Lung (tissue), 12 donors: ENCODE results near the gene KRT4. TPM values are rescaled to one million over a fixed set of nuclear protein-coding genes. Genes with fewer than 3 reads are reported as not detected.
"Not testable (repeated sequence)": the region's sequence is repeated elsewhere in the genome, so short reads cannot be mapped to it uniquely, and the experiment has no call there.

Experiments used
- ATAC-seq: fragments of 200-7000 bp; cut with Tn5 transposase; one replicate; pipeline ENCODE4 v1.9.1; 2020; ENCODE audit warnings: moderate number of reproducible peaks; ENCODE audit not compliant: insufficient read depth, low FRiP score
- DNase-seq, 3 donors: peaks; one replicate each; pipeline ENCODE4 v3.0.0-alpha.2; 2013 to 2017
- H3K27ac ChIP-seq, 2 donors: one replicate each; pipeline ENCODE4 v1.5.1; 2013; ENCODE audit warnings: mild to moderate bottlenecking in 2 of 2, moderate library complexity in 2 of 2, control low read depth in 1 of 2, inconsistent platforms in 1 of 2, low read depth in 1 of 2, low read length in 1 of 2
- H3K27me3 ChIP-seq, 3 donors: one replicate each; pipeline ENCODE4 v1.5.1; 2013; ENCODE audit warnings: low read length in 2 of 3; ENCODE audit not compliant: control insufficient read depth in 3 of 3, insufficient read depth in 3 of 3
- H3K36me3 ChIP-seq, 4 donors: one replicate each; pipeline ENCODE4 v1.5.1; 2013; ENCODE audit warnings: low read length in 4 of 4, mild to moderate bottlenecking in 1 of 4, moderate library complexity in 1 of 4; ENCODE audit not compliant: control insufficient read depth in 4 of 4, insufficient read depth in 4 of 4
- H3K4me1 ChIP-seq, 5 donors: one replicate each; pipeline ENCODE4 v1.5.1; 2013; ENCODE audit warnings: low read length in 5 of 5, mild to moderate bottlenecking in 2 of 5, moderate library complexity in 1 of 5; ENCODE audit not compliant: control insufficient read depth in 5 of 5, insufficient read depth in 5 of 5
- H3K4me3 ChIP-seq: one replicate; pipeline ENCODE4 v1.5.1; 2013; ENCODE audit warnings: mild to moderate bottlenecking, control low read depth, moderate library complexity
- H3K9ac ChIP-seq, 2 donors: one replicate each; pipeline ENCODE4 v1.5.1; 2013; ENCODE audit warnings: low read length in 2 of 2, control low read depth in 1 of 2; ENCODE audit not compliant: insufficient read depth in 1 of 2
- H3K9me3 ChIP-seq, 4 donors: one replicate each; pipeline ENCODE4 v1.5.1; 2013; ENCODE audit warnings: low read length in 3 of 4, mild to moderate bottlenecking in 1 of 4, moderate library complexity in 1 of 4; ENCODE audit not compliant: control insufficient read depth in 4 of 4, insufficient read depth in 3 of 4
- WGBS, 2 donors: extraction: QIAGEN DNeasy Blood & Tissue Kit; methylation state at CpG; one replicate each; pipeline ENCODE4 v1.1.7; 2013; 5-methylcytosine and 5-hydroxymethylcytosine counted together
- polyA plus RNA-seq, 2 donors: library from polyadenylated mRNA; stranded (reverse); fragments of 200-250 nt; gene quantifications; one replicate each; pipeline ENCODE4 v1.2.1, GENCODE V29; 2013
- total RNA-seq, 2 donors: library from RNA; depleted of rRNA in 1 of 2; stranded (reverse); fragments of >200 nt in 1 of 2; gene quantifications; one replicate each; pipeline ENCODE4 v1.2.1, GENCODE V29; 2014 to 2021
- TF ChIP-seq, protein P1 (sequence below): IDR thresholded peaks from 2 replicates; pipeline ENCODE4 v1.5.1; 2012; ENCODE audit warnings: mild to moderate bottlenecking; ENCODE audit errors: control extremely low read depth, extremely low read depth
- donor health status: control.
- donor health status: control.
- donor health status: Bipolar disorder and iron deficiency.
- donor health status: healthy.
- donor health status: DM: yes; HTN: yes; CAD: no.

KRT4 gene
- total and polyA plus RNA-seq, 4 donors = 1.3 to 7.7 (median 3.4) TPM

- no peak for DNase-seq
- no peaks in the 10 kb centered on the region for H3K9me3 ChIP-seq
- peaks cover 0 to 8% (median 0%) of the 10 kb centered on the region in 5 donors for H3K4me1 ChIP-seq
- H3K9ac ChIP-seq = no peak within 1 kb of the TSS
- ATAC-seq = no peak
- H3K27me3 ChIP-seq = peaks cover 0 to 22% (median 8%) of the 10 kb centered on the region in 3 donors
- H3K4me3 ChIP-seq = no peak within 1 kb of the TSS
- H3K27ac ChIP-seq = no peak within 1 kb of the TSS
- no peaks in the 10 kb centered on the region for H3K36me3 ChIP-seq
- WGBS, 2 donors = 93 to 95% methylated on average over 17 of the region's 17 CpGs
- TF ChIP-seq, protein P1, sequence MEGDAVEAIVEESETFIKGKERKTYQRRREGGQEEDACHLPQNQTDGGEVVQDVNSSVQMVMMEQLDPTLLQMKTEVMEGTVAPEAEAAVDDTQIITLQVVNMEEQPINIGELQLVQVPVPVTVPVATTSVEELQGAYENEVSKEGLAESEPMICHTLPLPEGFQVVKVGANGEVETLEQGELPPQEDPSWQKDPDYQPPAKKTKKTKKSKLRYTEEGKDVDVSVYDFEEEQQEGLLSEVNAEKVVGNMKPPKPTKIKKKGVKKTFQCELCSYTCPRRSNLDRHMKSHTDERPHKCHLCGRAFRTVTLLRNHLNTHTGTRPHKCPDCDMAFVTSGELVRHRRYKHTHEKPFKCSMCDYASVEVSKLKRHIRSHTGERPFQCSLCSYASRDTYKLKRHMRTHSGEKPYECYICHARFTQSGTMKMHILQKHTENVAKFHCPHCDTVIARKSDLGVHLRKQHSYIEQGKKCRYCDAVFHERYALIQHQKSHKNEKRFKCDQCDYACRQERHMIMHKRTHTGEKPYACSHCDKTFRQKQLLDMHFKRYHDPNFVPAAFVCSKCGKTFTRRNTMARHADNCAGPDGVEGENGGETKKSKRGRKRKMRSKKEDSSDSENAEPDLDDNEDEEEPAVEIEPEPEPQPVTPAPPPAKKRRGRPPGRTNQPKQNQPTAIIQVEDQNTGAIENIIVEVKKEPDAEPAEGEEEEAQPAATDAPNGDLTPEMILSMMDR = no peak
These were observed 18.1 kb downstream of the KRT4 start, which contains the start of gene KRT3 for GRCh38 chr12:52795694-52796428. TSS of gene KRT3 (minus strand) at chr12:52796117. CDS start at chr12:52796042, 75 bp downstream.

DNA sequence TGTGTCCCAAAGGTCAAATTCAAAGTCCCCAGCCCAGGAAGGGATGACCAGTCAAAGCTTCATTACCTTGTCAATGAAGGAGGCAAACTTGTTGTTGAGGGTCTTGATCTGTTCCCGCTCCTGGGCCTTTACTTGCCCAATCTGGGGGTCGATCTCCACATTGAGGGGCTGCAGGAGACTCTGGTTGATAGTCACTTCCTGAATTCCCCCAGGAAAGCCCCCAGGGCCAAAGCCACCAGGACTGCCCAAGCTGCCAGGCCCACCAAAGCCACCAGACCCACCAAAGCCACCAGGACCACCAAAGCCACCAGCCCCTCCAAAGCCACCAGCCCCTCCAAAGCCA, 18.6 kb downstream of the KRT4 start:
- WGBS, 2 donors = 92 to 100% methylated on average over 2 of the region's 2 CpGs
- H3K9ac ChIP-seq = not testable (repeated sequence)
- peaks cover 0 to 28% (median 14%) of the 10 kb centered on the region in 3 donors for H3K27me3 ChIP-seq

DNA sequence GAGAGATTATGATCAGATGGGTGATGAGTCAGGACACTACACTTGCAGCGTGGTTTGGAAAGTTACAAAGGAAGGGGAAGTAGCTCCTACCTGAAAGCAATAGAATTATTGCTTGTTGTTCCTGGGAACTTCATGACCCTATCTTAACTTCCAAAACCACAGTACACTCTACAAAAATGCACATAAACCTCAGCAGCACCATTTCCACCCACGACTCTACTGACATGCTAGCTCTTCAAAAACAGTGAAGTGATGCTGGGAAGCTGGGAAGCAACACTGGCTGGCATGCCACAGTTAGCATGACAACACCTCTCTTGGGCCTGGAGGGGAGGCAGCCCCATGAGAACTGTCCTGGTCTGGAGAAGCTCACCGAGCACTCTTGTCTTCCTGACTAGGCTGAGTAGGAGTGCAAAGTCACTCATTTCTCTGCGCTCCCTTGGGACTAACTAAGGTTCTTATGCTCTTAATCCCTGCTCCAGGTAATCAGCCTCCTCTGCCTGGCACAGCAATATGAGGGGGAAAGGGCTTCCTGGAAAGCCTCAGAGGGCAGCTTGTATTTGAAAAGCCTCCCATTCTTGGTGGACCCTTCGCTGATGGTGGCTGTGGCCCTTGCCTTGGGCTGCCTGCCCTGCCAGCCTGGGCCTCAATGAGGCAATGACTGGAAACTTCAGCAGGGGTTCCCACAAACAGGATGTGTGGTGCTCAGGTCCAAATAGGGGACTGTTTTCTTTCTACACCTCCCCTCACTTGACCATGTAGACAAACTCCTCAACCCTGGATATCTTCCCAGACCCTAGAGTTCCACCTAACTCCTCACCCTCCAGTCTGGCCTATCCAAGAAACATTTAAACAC, 19.2 kb downstream of the KRT4 start:
- TF ChIP-seq, protein P1 = no peak
- no peak for ATAC-seq
- DNase-seq = no peak
- H3K4me1 ChIP-seq = peaks cover 0 to 5% (median 0%) of the 10 kb centered on the region in 5 donors
- H3K9ac ChIP-seq = no peak overlapping the region
- no peak overlapping the region for H3K27ac ChIP-seq
- no peaks in the 10 kb centered on the region for H3K9me3 ChIP-seq
- H3K36me3 ChIP-seq = no peaks in the 10 kb centered on the region
- 79 to 86% methylated on average over 5 of the region's 5 CpGs for WGBS, 2 donors
- peaks cover 0 to 33% (median 16%) of the 10 kb centered on the region in 3 donors for H3K27me3 ChIP-seq
- no peak overlapping the region for H3K4me3 ChIP-seq

More for the DNA sequence above, 18.6 kb downstream of the KRT4 start:
- ATAC-seq, H3K36me3 ChIP-seq, H3K4me1 ChIP-seq, DNase-seq, H3K4me3 ChIP-seq, H3K9me3 ChIP-seq, H3K27ac ChIP-seq: not testable (repeated sequence)
